ENCODE measurements around the gene DPH1. TPM values are rescaled to one million over a fixed set of nuclear protein-coding genes. Genes with fewer than 3 reads are reported as not detected.

Gene DPH1
- total and polyA plus RNA-seq, 9 donors: 27.5 to 77.7 (median 46.0) TPM

GRCh38 chr17:2084766-2085647 is 55.1 kb downstream of the DPH1 start:
- H3K9me3 ChIP-seq: no peaks in the 10 kb centered on the region
- H3K27me3 ChIP-seq: no peaks in the 10 kb centered on the region
- no peak overlapping the region for H3K4me3 ChIP-seq
- no peak for TF ChIP-seq POLR2A (IDR thresholded peaks at IDR 0.05)
- no peak for TF ChIP-seq EP300 (IDR thresholded peaks at IDR 0.05)
- no peak for TF ChIP-seq CTCF (IDR thresholded peaks at IDR 0.05)
- H3K4me1 ChIP-seq (ENCODE audit: insufficient read depth): peaks cover 27% of the 10 kb centered on the region
- no peaks in the 10 kb centered on the region for H3K36me3 ChIP-seq
- DNase-seq: peak; percentile 79 to 89 (median 81)
- H3K27ac ChIP-seq: peak overlapping the region; percentile 4 to 62
- WGBS, 3 donors: 13 to 21% (median 15%) methylated on average over 13 of the region's 13 CpGs
- intact Hi-C loops (cut with DNase I): no loop called here

- Histone ChIP-seq H3K4me1 (ENCODE audit: insufficient read depth) (peaks cover 27% of the 10 kb centered on the region), H3K36me3 (no peaks in the 10 kb centered on the region), H3K4me3 (no peak overlapping the region), H3K9me3 (no peaks in the 10 kb centered on the region), H3K27ac (peak overlapping the region; percentile 7 to 52), H3K27me3 (no peaks in the 10 kb centered on the region)
- WGBS, 3 donors: 21 to 37% (median 36%) methylated on average over 5 of the region's 5 CpGs
- DNase-seq: peak in 3 of 5 donors; percentile 54 to 72 (median 70)
- intact Hi-C loops (cut with DNase I): no loop called here
- TF ChIP-seq POLR2A (IDR thresholded peaks at IDR 0.05) (no peak), CTCF (IDR thresholded peaks at IDR 0.05) (no peak), EP300 (IDR thresholded peaks at IDR 0.05) (no peak)
Measured at GRCh38 chr17:2085648-2085949, 55.6 kb downstream of the DPH1 start.

- WGBS, 3 donors: 72 to 78% (median 75%) methylated on average over 3 of the region's 3 CpGs
- TF ChIP-seq POLR2A (IDR thresholded peaks at IDR 0.05): no peak
- DNase-seq: no peak
- H3K4me1 ChIP-seq (ENCODE audit: insufficient read depth): peaks cover 28% of the 10 kb centered on the region
- H3K9me3 ChIP-seq: no peaks in the 10 kb centered on the region
- H3K4me3 ChIP-seq: no peak overlapping the region
- H3K27ac ChIP-seq: peak overlapping the region; percentile 7 to 52
- no peaks in the 10 kb centered on the region for H3K27me3 ChIP-seq
- intact Hi-C loops (cut with DNase I): no loop called here
- H3K36me3 ChIP-seq: no peaks in the 10 kb centered on the region
Measured at GRCh38 chr17:2086306-2086705, 56.4 kb downstream of the DPH1 start.

GRCh38 chr17:2087597-2088211 is 57.8 kb downstream of the DPH1 start:
- Histone ChIP-seq H3K27ac (no peak overlapping the region), H3K4me1 (ENCODE audit: insufficient read depth) (peaks cover 25% of the 10 kb centered on the region)

More at GRCh38 chr17:2087597-2088211, 57.8 kb downstream of the DPH1 start:
- no peak overlapping the region for H3K4me3 ChIP-seq
- no peaks in the 10 kb centered on the region for H3K9me3 ChIP-seq
- no peak for TF ChIP-seq POLR2A (IDR thresholded peaks at IDR 0.05)
- TF ChIP-seq EP300 (IDR thresholded peaks at IDR 0.05): no peak
- TF ChIP-seq CTCF (IDR thresholded peaks at IDR 0.05): no peak
- H3K27me3 ChIP-seq: no peaks in the 10 kb centered on the region
- 65 to 82% (median 76%) methylated on average over 10 of the region's 10 CpGs for WGBS, 3 donors
- DNase-seq: no peak
- no peaks in the 10 kb centered on the region for H3K36me3 ChIP-seq
- intact Hi-C loops (cut with DNase I): no loop called here

Measured in ovary (tissue), 9 donors.